ENCODE results near the gene GUCY1A1.

DNA sequence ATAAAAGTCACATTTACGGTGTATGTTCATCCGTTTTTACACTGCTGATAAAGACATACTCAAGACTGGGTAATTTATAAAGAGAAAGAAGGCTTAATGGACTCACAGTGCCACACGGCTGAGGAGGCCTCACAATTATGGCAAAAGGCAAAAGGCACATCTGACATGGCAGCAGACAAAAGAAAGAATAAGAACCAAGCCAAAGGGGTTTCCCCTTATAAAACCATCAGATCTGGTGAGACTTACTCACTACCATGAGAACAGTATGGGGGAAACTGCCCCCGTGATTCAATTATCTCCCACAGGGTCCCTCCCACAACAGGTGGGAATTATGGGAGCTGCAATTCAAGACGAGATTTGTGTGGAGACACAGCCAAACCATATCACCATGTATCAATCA is 84.9 kb downstream of the GUCY1A1 start:
- TF ChIP-seq, protein P1, sequence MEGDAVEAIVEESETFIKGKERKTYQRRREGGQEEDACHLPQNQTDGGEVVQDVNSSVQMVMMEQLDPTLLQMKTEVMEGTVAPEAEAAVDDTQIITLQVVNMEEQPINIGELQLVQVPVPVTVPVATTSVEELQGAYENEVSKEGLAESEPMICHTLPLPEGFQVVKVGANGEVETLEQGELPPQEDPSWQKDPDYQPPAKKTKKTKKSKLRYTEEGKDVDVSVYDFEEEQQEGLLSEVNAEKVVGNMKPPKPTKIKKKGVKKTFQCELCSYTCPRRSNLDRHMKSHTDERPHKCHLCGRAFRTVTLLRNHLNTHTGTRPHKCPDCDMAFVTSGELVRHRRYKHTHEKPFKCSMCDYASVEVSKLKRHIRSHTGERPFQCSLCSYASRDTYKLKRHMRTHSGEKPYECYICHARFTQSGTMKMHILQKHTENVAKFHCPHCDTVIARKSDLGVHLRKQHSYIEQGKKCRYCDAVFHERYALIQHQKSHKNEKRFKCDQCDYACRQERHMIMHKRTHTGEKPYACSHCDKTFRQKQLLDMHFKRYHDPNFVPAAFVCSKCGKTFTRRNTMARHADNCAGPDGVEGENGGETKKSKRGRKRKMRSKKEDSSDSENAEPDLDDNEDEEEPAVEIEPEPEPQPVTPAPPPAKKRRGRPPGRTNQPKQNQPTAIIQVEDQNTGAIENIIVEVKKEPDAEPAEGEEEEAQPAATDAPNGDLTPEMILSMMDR (IDR thresholded peaks at IDR 0.05): no peak
- TF ChIP-seq POLR2A (IDR thresholded peaks at IDR 0.05): no peak

Measured in right lobe of liver (tissue), 4 donors.